ENCODE data around the gene ZFAND3. TPM values are rescaled to one million over a fixed set of nuclear protein-coding genes. Genes with fewer than 3 reads are reported as not detected.

Gene ZFAND3
- total and polyA plus RNA-seq, 2 donors (not counting 3 experiments of a cell fraction or from before 2014, with no cell fraction given): 15.4 to 54.2 TPM

DNA sequence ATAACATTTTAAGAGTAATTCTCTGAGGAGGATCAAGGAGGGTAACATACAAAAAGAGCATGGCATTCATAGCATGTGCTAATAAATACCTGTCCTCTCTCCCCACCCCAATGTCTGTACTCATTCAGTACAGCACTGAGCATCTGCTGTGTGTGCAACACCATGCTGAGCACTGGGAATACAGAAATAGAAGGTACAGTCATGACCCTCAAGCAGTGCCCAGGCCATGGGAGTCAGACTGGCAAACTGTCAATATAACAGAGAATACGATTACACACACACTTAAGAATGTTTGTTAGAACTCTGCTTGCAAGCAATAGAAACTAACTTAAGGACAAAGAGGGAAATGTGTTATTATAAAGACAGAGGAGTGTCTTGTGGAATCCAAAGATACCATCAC lies 24.7 kb upstream of the ZFAND3 start:
- no peak overlapping the region for H3K27ac ChIP-seq (ENCODE audit: insufficient read depth, low read depth, low read length)
- no peak for FAIRE-seq
- ChIA-PET POLR2A (no interaction called here), CTCF (interaction anchor here (1.0 to 1.3 kb wide), 2 partner anchors 11 to 217 kb away, joined by 3 read pairs; no protein-coding TSS in a partner anchor)
- H3K9ac ChIP-seq (replicated peaks; ENCODE audit: extremely low read depth, insufficient read depth, low read length): no peak overlapping the region
- BruUV-seq (replicated peaks): no TSS peak
- H2AFZ ChIP-seq (ENCODE audit: low read depth, low read length): no peak overlapping the region
- H3K36me3 ChIP-seq (ENCODE audit: control insufficient read depth in 2 of 2, extremely low read depth in 1 of 2, insufficient read depth in 2 of 2, low read length in 2 of 2): no peaks in the 10 kb centered on the region
- H4K20me1 ChIP-seq (replicated peaks; ENCODE audit: control insufficient read depth, extremely low read depth, insufficient read depth, low read length): no peaks in the 10 kb centered on the region
- H3K4me3 ChIP-seq (replicated peaks in 1 of 3; ENCODE audit: insufficient read depth in 1 of 3, low read depth in 1 of 3, low read length in 3 of 3): no peak overlapping the region
- dilution Hi-C loops (cut with MboI; ENCODE audit: extremely low pct_ligation_motif_present, low sequenced_read_pairs): no loop called here
- H3K9me1 ChIP-seq (replicated peaks; ENCODE audit: control insufficient read depth, extremely low read depth, insufficient read depth, low read length): no peaks in the 10 kb centered on the region
- no peaks in the 10 kb centered on the region for H3K79me2 ChIP-seq (ENCODE audit: control insufficient read depth, insufficient read depth, low read length)
- H3K27me3 ChIP-seq (ENCODE audit: control insufficient read depth in 2 of 2, insufficient read depth in 2 of 2, low read length in 2 of 2): peaks cover 7 to 10% of the 10 kb centered on the region in 2 experiments
- no peaks in the 10 kb centered on the region for H3K9me3 ChIP-seq (replicated peaks; ENCODE audit: control insufficient read depth, insufficient read depth, low read length)
- no peak overlapping the region for H3K4me2 ChIP-seq (ENCODE audit: insufficient read depth, low read length)
- no peak for DNase-seq (ENCODE audit: low read depth, low spot score)
- TF ChIP-seq POLR2A (IDR thresholded peaks at IDR 0.05; ENCODE audit: low read depth, low read length): no peak
- TF ChIP-seq MYC (IDR thresholded peaks at IDR 0.05; ENCODE audit: low read depth, low read length): no peak
- no peak for TF ChIP-seq POLR2AphosphoS5 (IDR thresholded peaks at IDR 0.05; ENCODE audit: insufficient read depth, low read depth, low read length)
- TF ChIP-seq GATA2 (IDR thresholded peaks at IDR 0.05; ENCODE audit: insufficient read depth, insufficient read length, low read depth, low read length): no peak
- TF ChIP-seq EZH2 (IDR thresholded peaks at IDR 0.05; ENCODE audit: borderline replicate concordance, low read depth, low read length, severe bottlenecking): no peak
- TF ChIP-seq, protein P1, sequence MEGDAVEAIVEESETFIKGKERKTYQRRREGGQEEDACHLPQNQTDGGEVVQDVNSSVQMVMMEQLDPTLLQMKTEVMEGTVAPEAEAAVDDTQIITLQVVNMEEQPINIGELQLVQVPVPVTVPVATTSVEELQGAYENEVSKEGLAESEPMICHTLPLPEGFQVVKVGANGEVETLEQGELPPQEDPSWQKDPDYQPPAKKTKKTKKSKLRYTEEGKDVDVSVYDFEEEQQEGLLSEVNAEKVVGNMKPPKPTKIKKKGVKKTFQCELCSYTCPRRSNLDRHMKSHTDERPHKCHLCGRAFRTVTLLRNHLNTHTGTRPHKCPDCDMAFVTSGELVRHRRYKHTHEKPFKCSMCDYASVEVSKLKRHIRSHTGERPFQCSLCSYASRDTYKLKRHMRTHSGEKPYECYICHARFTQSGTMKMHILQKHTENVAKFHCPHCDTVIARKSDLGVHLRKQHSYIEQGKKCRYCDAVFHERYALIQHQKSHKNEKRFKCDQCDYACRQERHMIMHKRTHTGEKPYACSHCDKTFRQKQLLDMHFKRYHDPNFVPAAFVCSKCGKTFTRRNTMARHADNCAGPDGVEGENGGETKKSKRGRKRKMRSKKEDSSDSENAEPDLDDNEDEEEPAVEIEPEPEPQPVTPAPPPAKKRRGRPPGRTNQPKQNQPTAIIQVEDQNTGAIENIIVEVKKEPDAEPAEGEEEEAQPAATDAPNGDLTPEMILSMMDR (IDR thresholded peaks at IDR 0.05; ENCODE audit: extremely low read depth in 1 of 2, insufficient read depth in 1 of 2, low read depth in 1 of 2, low read length in 2 of 2): no peak
- no peak for TF ChIP-seq JUN (IDR thresholded peaks at IDR 0.05; ENCODE audit: borderline replicate concordance, insufficient read depth, insufficient read length, low read depth)
- TF ChIP-seq, protein P2, sequence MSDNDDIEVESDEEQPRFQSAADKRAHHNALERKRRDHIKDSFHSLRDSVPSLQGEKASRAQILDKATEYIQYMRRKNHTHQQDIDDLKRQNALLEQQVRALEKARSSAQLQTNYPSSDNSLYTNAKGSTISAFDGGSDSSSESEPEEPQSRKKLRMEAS (IDR thresholded peaks at IDR 0.05; ENCODE audit: insufficient read depth, insufficient read length): no peak
- no peak for TF ChIP-seq FOS (IDR thresholded peaks at IDR 0.05; ENCODE audit: borderline replicate concordance, insufficient read depth, low read length)
- peaks cover 5% of the 10 kb centered on the region for H3K4me1 ChIP-seq (ENCODE audit: control insufficient read depth, extremely low read depth, insufficient read depth, low read length)
- intact Hi-C loops (cut with micrococcal nuclease): loop anchor here (5.0 to 10.0 kb wide), 2 partner anchors 360 to 777 kb away; no protein-coding TSS in a partner anchor
